Measurements from ENCODE around the gene CMPK2. TPM values are rescaled to one million over a fixed set of nuclear protein-coding genes. Genes with fewer than 3 reads are reported as not detected.

CMPK2 gene
- polyA plus RNA-seq, 1 experiment, result not detected

GRCh38 chr2:6872394-6872793 is 6.7 kb upstream of the CMPK2 start:
- CTCF ChIA-PET, result no interaction called here
- POLR2A ChIA-PET, result no interaction called here

GRCh38 chr2:6866982-6867381 is 1.3 kb upstream of the CMPK2 start:
- no peak overlapping the region for H3K4me3 ChIP-seq (ENCODE audit: low read depth, low read length)
- H3K9me3 ChIP-seq (ENCODE audit: control insufficient read depth, insufficient read depth, low read length), result no peaks in the 10 kb centered on the region; the same call in 1 of the 2 replicates
- DNase-seq (ENCODE audit: low read depth, low spot score), result no peak
- TF ChIP-seq CTCF (IDR thresholded peaks at IDR 0.05; ENCODE audit: low read depth, low read length), result no peak
- peaks cover 13% of the 10 kb centered on the region for H3K27me3 ChIP-seq (ENCODE audit: control insufficient read depth, insufficient read depth, low read length)
- POLR2A ChIA-PET, result no interaction called here
- no peak overlapping the region for H3K27ac ChIP-seq (ENCODE audit: low read depth, low read length)
- CTCF ChIA-PET, result interaction anchor here (0.6 kb wide), 1 partner anchor 336 kb away, joined by 9 read pairs; no protein-coding TSS in a partner anchor

More at GRCh38 chr2:6872394-6872793, 6.7 kb upstream of the CMPK2 start:
- TF ChIP-seq CTCF (IDR thresholded peaks at IDR 0.05; ENCODE audit: low read depth, low read length), result no peak
- H3K9me3 ChIP-seq (ENCODE audit: control insufficient read depth, insufficient read depth, low read length), result no peaks in the 10 kb centered on the region
- DNase-seq (ENCODE audit: low read depth, low spot score), result no peak
- peaks cover 3% of the 10 kb centered on the region for H3K27me3 ChIP-seq (ENCODE audit: control insufficient read depth, insufficient read depth, low read length)
- H3K27ac ChIP-seq (ENCODE audit: low read depth, low read length), result no peak overlapping the region
- H3K4me3 ChIP-seq (ENCODE audit: low read depth, low read length), result no peak overlapping the region

GRCh38 chr2:6866275-6866671 is 566 bp upstream of the CMPK2 start:
- Histone ChIP-seq H3K4me3 (ENCODE audit: low read depth, low read length) (peak overlapping the region; percentile 63), H3K27me3 (ENCODE audit: control insufficient read depth, insufficient read depth, low read length) (peaks cover 13% of the 10 kb centered on the region), H3K9me3 (ENCODE audit: control insufficient read depth, insufficient read depth, low read length) (no peaks in the 10 kb centered on the region; the same call in 1 of the 2 replicates), H3K27ac (ENCODE audit: low read depth, low read length) (no peak overlapping the region)
- ChIA-PET POLR2A (interaction anchor here (0.6 kb wide), 1 partner anchor 1332 kb away, joined by 3 read pairs; no protein-coding TSS in a partner anchor), CTCF (interaction anchor here (1.2 kb wide), 1 partner anchor 19 kb away, joined by 3 read pairs; no protein-coding TSS in a partner anchor)
- no peak for DNase-seq (ENCODE audit: low read depth, low spot score)
- peak; percentile 36 for TF ChIP-seq CTCF (IDR thresholded peaks at IDR 0.05; ENCODE audit: low read depth, low read length)

- no peak for DNase-seq (ENCODE audit: low read depth, low spot score)
- Histone ChIP-seq H3K27me3 (ENCODE audit: control insufficient read depth, insufficient read depth, low read length) (peaks cover 13% of the 10 kb centered on the region), H3K27ac (ENCODE audit: low read depth, low read length) (no peak overlapping the region), H3K4me3 (ENCODE audit: low read depth, low read length) (peak overlapping the region; percentile 63), H3K9me3 (ENCODE audit: control insufficient read depth, insufficient read depth, low read length) (no peaks in the 10 kb centered on the region; the same call in 1 of the 2 replicates)
- POLR2A ChIA-PET, result no interaction called here
- no peak for TF ChIP-seq CTCF (IDR thresholded peaks at IDR 0.05; ENCODE audit: low read depth, low read length)
- CTCF ChIA-PET, result no interaction called here
Measured at GRCh38 chr2:6864923-6865345, 773 bp downstream of the CMPK2 start.

GRCh38 chr2:6864231-6864754 is 1.4 kb downstream of the CMPK2 start:
- DNase-seq (ENCODE audit: low read depth, low spot score), result no peak
- ChIA-PET POLR2A (no interaction called here), CTCF (no interaction called here)
- Histone ChIP-seq H3K9me3 (ENCODE audit: control insufficient read depth, insufficient read depth, low read length) (no peaks in the 10 kb centered on the region; the same call in 1 of the 2 replicates), H3K27me3 (ENCODE audit: control insufficient read depth, insufficient read depth, low read length) (peaks cover 13% of the 10 kb centered on the region), H3K27ac (ENCODE audit: low read depth, low read length) (no peak overlapping the region), H3K4me3 (ENCODE audit: low read depth, low read length) (no peak overlapping the region)
- TF ChIP-seq CTCF (IDR thresholded peaks at IDR 0.05; ENCODE audit: low read depth, low read length), result no peak

Data from AG04450 (cell line).